NCI-H2081 treated with DMSO at 0.1 percent for 48 hours (cell line): ENCODE results near the gene STK36.

Experiments
- DNase-seq: peaks from one replicate; lab custom pipeline; 2025; lab: John Stamatoyannopoulos, UW

Gene STK36

DNA sequence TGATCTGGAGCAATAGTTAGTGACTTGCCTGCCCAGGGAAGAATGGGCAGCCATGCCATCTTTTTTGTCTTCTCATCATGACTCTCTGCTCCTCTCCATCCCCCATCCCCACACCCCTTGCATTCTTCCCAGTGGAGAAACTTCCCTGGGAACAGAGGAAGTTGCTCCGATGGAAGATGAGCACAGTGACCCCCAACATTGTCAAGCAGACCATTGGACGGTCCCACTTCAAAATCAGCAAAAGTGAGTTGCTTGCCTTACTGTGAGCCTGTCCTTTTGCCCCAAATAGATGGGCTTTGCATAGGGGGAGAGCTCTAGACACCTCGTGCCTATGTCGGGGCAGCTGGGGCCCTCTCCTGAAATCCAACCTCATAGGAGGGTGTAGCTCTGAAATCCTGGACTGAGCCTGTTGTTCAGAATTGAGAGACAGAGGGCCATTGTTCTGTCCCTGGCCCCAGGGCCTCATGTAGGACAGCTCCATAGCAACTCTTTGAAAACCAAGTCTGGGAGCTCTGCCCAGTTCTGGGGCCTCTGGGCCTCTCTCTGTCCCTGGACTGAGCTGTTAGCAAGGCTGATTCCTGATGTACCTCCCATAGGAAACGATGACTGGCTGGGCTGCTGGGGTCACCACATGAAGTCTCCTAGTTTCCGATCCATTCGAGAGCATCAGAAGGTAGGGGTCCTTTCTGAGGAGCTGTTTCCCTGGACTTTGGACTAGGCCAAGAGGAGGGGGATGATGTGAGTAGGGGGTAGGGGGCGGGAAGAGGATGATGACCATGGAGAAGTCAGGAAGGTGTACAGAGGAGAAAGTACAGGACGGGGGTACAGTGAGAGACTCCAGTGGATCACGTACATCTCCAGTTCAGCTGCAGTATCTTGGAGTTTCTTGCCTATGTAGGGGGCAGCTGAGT is 73.9 kb downstream of the STK36 start:
- DNase-seq: no peak

DNA sequence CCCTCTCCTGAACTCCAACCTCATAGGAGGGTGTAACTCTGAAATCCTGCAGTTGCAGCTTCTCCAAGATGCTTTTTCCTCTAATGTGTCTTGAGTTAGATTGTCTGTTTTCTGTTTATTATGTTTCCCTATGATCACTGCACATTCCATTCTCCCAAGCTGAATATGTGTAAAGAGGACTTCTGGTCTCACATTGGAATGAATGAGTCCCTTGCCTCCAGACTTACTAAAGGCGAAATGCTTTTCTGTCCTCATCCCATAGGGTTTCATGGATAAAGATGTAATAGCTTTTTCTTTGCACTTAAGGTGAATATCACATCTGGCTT is 74.5 kb downstream of the STK36 start:
- no peak for DNase-seq

GRCh38 chr2:218746960-218747359 is 75.1 kb downstream of the STK36 start:
- no peak for DNase-seq

GRCh38 chr2:218748741-218749441 is 77.0 kb downstream of the STK36 start:
- no peak for DNase-seq
